Progenitor cell of endocrine pancreas (in vitro differentiated cells): Measurements from ENCODE around the gene FRZB. TPM values are rescaled to one million over a fixed set of nuclear protein-coding genes. Genes with fewer than 3 reads are reported as not detected.

ENCODE experiments used
- DNase-seq: peaks from one replicate; pipeline ENCODE4 v3.0.0; 2021; ENCODE audit warnings: low spot score; ENCODE audit not compliant: unreplicated experiment
- H3K27ac Mint-ChIP-seq: 2 replicates; pipeline ENCODE4 v1.8.0; 2021; ENCODE audit warnings: mild to moderate bottlenecking, moderate library complexity, mixed read lengths
- H3K27me3 Mint-ChIP-seq: 2 replicates; pipeline ENCODE4 v1.8.0; 2021; ENCODE audit warnings: mixed read lengths
- H3K36me3 Mint-ChIP-seq: 2 replicates; pipeline ENCODE4 v1.8.0; 2022; ENCODE audit warnings: mixed read lengths; ENCODE audit not compliant: insufficient read depth
- H3K4me1 Mint-ChIP-seq: 2 replicates; pipeline ENCODE4 v1.8.0; 2021; ENCODE audit warnings: low read depth, mixed read lengths
- H3K4me3 Mint-ChIP-seq: 2 replicates; pipeline ENCODE4 v1.8.0; 2021; ENCODE audit warnings: low read depth, mild to moderate bottlenecking, moderate library complexity, mixed read lengths
- H3K9me3 Mint-ChIP-seq: 2 replicates; pipeline ENCODE4 v1.8.0; 2021; ENCODE audit warnings: low read depth, mixed read lengths
- total RNA-seq: library from RNA; stranded (reverse); gene quantifications from 2 replicates; pipeline ENCODE4 v1.2.1, GENCODE V29; 2021
- TF ChIP-seq, protein P1 (sequence below): fragments of 200-600 bp; sonication (generic); IDR thresholded peaks from one replicate; pipeline ENCODE4 v1.5.0; 2021; ENCODE audit warnings: antibody characterized with exemption, mild to moderate bottlenecking; ENCODE audit not compliant: unreplicated experiment

Gene FRZB
- total RNA-seq, 1 donor from 2014 or later: 38.2 TPM

DNA sequence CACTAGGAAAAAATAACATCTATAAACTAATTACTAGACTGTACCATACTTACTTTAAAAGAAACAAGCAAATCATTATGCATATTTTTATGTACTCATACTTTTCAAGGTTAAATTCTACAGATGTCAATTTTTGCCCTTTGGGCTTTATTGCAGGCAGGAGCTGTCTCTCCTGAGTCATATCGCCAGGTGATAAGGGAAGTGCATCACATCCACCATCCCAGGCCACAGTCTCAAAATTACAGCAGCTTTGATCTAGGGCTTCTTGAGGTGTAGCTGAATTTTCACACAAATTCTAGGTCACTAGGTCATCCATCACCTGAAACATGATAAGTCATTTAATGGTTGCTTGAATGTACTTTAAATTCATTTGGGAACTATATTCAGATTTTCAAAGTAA lies 38.4 kb upstream of the FRZB start:
- H3K4me3 Mint-ChIP-seq: no peak overlapping the region
- H3K4me1 Mint-ChIP-seq: peaks cover 6% of the 10 kb centered on the region
- DNase-seq: no peak
- H3K9me3 Mint-ChIP-seq: peaks cover 3% of the 10 kb centered on the region
- no peaks in the 10 kb centered on the region for H3K27me3 Mint-ChIP-seq
- no peak overlapping the region for H3K27ac Mint-ChIP-seq
- H3K36me3 Mint-ChIP-seq: peaks cover 14% of the 10 kb centered on the region
- TF ChIP-seq, protein P1, sequence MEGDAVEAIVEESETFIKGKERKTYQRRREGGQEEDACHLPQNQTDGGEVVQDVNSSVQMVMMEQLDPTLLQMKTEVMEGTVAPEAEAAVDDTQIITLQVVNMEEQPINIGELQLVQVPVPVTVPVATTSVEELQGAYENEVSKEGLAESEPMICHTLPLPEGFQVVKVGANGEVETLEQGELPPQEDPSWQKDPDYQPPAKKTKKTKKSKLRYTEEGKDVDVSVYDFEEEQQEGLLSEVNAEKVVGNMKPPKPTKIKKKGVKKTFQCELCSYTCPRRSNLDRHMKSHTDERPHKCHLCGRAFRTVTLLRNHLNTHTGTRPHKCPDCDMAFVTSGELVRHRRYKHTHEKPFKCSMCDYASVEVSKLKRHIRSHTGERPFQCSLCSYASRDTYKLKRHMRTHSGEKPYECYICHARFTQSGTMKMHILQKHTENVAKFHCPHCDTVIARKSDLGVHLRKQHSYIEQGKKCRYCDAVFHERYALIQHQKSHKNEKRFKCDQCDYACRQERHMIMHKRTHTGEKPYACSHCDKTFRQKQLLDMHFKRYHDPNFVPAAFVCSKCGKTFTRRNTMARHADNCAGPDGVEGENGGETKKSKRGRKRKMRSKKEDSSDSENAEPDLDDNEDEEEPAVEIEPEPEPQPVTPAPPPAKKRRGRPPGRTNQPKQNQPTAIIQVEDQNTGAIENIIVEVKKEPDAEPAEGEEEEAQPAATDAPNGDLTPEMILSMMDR: no peak

DNA sequence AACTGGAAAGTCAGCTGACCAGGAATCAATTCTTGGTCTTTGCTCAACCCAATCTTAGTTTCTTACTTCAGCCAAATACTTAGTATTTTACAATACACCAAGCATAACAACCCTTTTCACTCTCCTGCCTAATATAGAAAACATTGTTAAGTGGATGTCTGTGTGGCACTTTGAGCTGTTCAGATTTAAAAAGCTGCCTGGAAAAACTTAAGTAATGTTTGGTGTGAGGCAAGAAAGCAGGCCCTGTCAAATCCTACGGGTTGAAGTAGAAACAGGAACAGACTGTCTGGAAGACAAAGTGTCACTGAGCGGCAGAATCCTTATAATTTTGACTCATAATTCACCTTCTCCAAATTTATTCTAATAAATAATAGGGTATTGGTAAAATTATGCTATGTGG lies 37.1 kb upstream of the FRZB start:
- Mint-ChIP-seq H3K4me1 (peaks cover 5% of the 10 kb centered on the region), H3K27me3 (no peaks in the 10 kb centered on the region), H3K4me3 (no peak overlapping the region), H3K9me3 (no peaks in the 10 kb centered on the region), H3K27ac (no peak overlapping the region), H3K36me3 (peaks cover 8% of the 10 kb centered on the region)
- DNase-seq: no peak
- TF ChIP-seq, protein P1: no peak

DNA sequence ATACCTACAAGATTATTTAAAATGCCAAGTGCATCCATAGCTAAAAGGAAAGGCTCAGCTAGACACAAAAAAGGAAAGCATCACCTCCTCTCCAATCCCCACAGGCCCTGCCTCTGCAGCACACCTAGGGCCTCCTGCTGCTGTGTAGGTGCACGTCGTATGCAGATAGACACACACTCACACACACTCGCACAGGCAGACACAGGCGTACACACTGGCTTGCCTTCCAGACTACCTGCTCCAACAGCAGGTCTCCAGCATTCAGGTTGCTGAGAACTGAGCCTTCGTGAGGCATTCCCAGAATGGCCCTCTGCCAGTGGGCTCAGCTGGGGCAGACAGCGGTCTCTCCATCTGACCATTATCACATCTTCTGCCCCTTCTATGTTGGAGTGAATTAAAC lies 35.3 kb upstream of the FRZB start:
- no peaks in the 10 kb centered on the region for H3K27me3 Mint-ChIP-seq
- H3K9me3 Mint-ChIP-seq: no peaks in the 10 kb centered on the region
- H3K4me1 Mint-ChIP-seq: peaks cover 5% of the 10 kb centered on the region
- no peak overlapping the region for H3K27ac Mint-ChIP-seq
- H3K4me3 Mint-ChIP-seq: no peak overlapping the region
- peaks cover 2% of the 10 kb centered on the region for H3K36me3 Mint-ChIP-seq
- DNase-seq: no peak
- TF ChIP-seq, protein P1: no peak

DNA sequence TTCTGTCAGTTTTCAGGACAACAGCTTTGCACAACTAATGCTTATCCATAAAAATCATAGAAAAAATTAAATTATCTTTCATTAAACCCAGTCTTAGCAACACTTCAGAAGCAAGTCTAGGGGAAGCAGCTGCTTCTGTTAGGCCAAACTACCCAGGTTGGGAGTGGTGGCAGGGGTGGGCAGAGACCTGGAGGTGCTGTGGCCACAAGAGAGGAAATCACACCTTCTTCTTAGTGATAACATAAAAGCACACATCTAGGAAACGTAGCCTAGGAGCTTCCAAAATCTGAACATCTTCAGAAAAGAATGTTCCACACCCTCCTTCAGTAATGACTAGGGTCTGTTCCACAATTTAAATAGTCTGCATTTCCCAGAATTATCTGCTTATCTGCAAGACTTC lies 32.3 kb upstream of the FRZB start:
- no peak for DNase-seq
- no peak overlapping the region for H3K4me3 Mint-ChIP-seq
- H3K4me1 Mint-ChIP-seq: peaks cover 5% of the 10 kb centered on the region
- H3K27ac Mint-ChIP-seq: no peak overlapping the region
- no peaks in the 10 kb centered on the region for H3K27me3 Mint-ChIP-seq
- peaks cover 2% of the 10 kb centered on the region for H3K9me3 Mint-ChIP-seq
- H3K36me3 Mint-ChIP-seq: peaks cover 2% of the 10 kb centered on the region
- TF ChIP-seq, protein P1: no peak

DNA sequence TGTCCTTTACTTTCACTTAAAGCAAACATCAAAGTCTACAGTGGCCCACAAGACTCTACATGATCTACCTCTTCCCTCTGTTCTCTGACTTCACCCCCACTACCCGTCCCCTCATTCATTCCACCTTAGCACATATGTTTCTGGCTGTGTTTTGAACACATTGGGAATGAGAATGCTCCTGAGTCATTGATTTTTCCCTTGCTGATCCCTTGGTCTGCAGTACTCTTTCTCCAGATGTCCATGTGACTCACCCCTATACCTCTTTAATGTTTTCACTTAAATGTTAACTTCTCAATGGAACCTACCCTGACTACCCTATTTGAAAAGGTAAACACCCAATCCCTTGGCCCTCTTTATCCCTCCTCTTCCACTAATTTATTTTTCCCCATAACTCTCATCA lies 30.7 kb upstream of the FRZB start:
- Mint-ChIP-seq H3K27ac (no peak overlapping the region), H3K4me3 (no peak overlapping the region), H3K36me3 (peaks cover 2% of the 10 kb centered on the region), H3K27me3 (no peaks in the 10 kb centered on the region), H3K4me1 (peaks cover 8% of the 10 kb centered on the region), H3K9me3 (peaks cover 2% of the 10 kb centered on the region)
- DNase-seq: no peak
- TF ChIP-seq, protein P1: no peak

DNA sequence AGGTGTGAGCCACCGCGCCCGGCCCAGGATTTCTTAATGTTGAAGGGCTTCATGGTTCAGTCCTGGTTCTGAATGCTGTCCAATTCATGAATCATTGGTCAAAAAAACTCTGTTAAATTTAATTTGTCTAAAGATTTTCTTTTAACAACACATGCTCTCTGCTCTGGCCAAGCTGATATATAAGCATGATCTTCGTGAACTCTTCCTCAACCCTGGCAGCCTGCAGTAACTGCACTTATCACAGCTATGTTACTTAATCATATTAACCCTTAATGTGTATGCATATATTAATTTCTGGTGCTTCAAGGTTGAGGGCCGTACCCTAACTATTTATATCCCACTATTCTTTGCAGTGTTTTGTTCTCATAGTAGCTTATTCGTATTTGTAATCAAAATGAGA lies 29.4 kb upstream of the FRZB start:
- H3K27ac Mint-ChIP-seq: no peak overlapping the region
- H3K27me3 Mint-ChIP-seq: no peaks in the 10 kb centered on the region
- peaks cover 2% of the 10 kb centered on the region for H3K36me3 Mint-ChIP-seq
- no peak overlapping the region for H3K4me3 Mint-ChIP-seq
- TF ChIP-seq, protein P1: no peak
- DNase-seq: no peak
- peaks cover 2% of the 10 kb centered on the region for H3K9me3 Mint-ChIP-seq
- peaks cover 20% of the 10 kb centered on the region for H3K4me1 Mint-ChIP-seq
